Naive thymus-derived CD4-positive, alpha-beta T cell (primary cell): ENCODE measurements around the gene EPHB1. TPM values are rescaled to one million over a fixed set of nuclear protein-coding genes. Genes with fewer than 3 reads are reported as not detected.

Experiments
- ATAC-seq: fragments of 150-1000 bp; cut with Tn5 transposase; 2 replicates; pipeline ENCODE4 v1.10.0; 2021; ENCODE audit warnings: mild to moderate bottlenecking, moderate library complexity
- CTCF ChIA-PET: fragments of 350-600 bp; sonication (Branson Sonifier 250); formaldehyde crosslinking; loops from one replicate; lab custom pipeline; 2021; ENCODE audit warnings: antibody characterized with exemption; lab: Charles Lee
- POLR2A ChIA-PET: fragments of 350-600 bp; sonication (Branson Sonifier 250); formaldehyde crosslinking; loops from one replicate; lab custom pipeline; 2021; ENCODE audit warnings: antibody characterized with exemption, inconsistent platforms; lab: Charles Lee
- DNase-seq, 9 donors: peaks; one replicate each; pipeline versions ENCODE4 v3.0.0 to v3.0.0-alpha.2; 2020 to 2022; ENCODE audit warnings: mixed read lengths in 1 of 9
- H3K27ac ChIP-seq: one replicate; pipeline ENCODE4 v1.7.0; 2013; ENCODE audit warnings: mild to moderate bottlenecking, low read depth, low read length, moderate library complexity
- H3K27me3 ChIP-seq, 2 donors: one replicate each; pipeline ENCODE4 v1.7.0; 2013; ENCODE audit warnings: low read length in 2 of 2, mild to moderate bottlenecking in 2 of 2, moderate library complexity in 2 of 2; ENCODE audit not compliant: control insufficient read depth in 2 of 2, insufficient read depth in 2 of 2
- H3K36me3 ChIP-seq, 3 experiments: 1 replicate in 2 of 3; 2 replicates in 1 of 3; pipeline ENCODE4 v1.7.0; 2013; ENCODE audit warnings: low read length in 3 of 3, mild to moderate bottlenecking in 3 of 3, moderate library complexity in 1 of 3; ENCODE audit not compliant: insufficient read depth in 3 of 3, control insufficient read depth in 2 of 3
- H3K4me1 ChIP-seq, 2 donors: one replicate each; pipeline ENCODE4 v1.7.0; 2013; ENCODE audit warnings: low read length in 2 of 2, mild to moderate bottlenecking in 2 of 2, moderate library complexity in 1 of 2; ENCODE audit not compliant: control insufficient read depth in 2 of 2, insufficient read depth in 2 of 2
- H3K4me3 ChIP-seq: 2 replicates; pipeline ENCODE4 v1.7.0; 2013; ENCODE audit warnings: mild to moderate bottlenecking, low read length
- H3K9me3 ChIP-seq, 3 experiments: 1 replicate in 2 of 3; 2 replicates in 1 of 3; pipeline ENCODE4 v1.7.0; 2013; ENCODE audit warnings: low read length in 3 of 3; ENCODE audit not compliant: control insufficient read depth in 2 of 3
- H3K27ac Mint-ChIP-seq, 9 donors: one replicate each; pipeline ENCODE4 v1.8.0; 2020 to 2022; ENCODE audit warnings: mixed read lengths in 9 of 9, mild to moderate bottlenecking in 8 of 9, moderate library complexity in 5 of 9, inconsistent platforms in 2 of 9
- H3K27me3 Mint-ChIP-seq, 5 donors: one replicate each; pipeline ENCODE4 v1.8.0; 2021 to 2022; ENCODE audit warnings: mixed read lengths in 5 of 5, mild to moderate bottlenecking in 1 of 5
- H3K36me3 Mint-ChIP-seq, 5 donors: one replicate each; pipeline ENCODE4 v1.8.0; 2020 to 2022; ENCODE audit warnings: mixed read lengths in 5 of 5, mild to moderate bottlenecking in 3 of 5, inconsistent platforms in 1 of 5
- H3K4me1 Mint-ChIP-seq, 7 donors: one replicate each; pipeline ENCODE4 v1.8.0; 2020 to 2022; ENCODE audit warnings: mixed read lengths in 7 of 7, mild to moderate bottlenecking in 3 of 7, inconsistent platforms in 1 of 7
- H3K4me3 Mint-ChIP-seq, 10 donors: one replicate each; pipeline ENCODE4 v1.8.0; 2020 to 2022; ENCODE audit warnings: mild to moderate bottlenecking in 10 of 10, mixed read lengths in 10 of 10, moderate library complexity in 6 of 10, inconsistent platforms in 2 of 10
- H3K9me3 Mint-ChIP-seq, 11 donors: one replicate each; pipeline ENCODE4 v1.8.0; 2020 to 2022; ENCODE audit warnings: mixed read lengths in 11 of 11, mild to moderate bottlenecking in 4 of 11, inconsistent platforms in 1 of 11, moderate library complexity in 1 of 11
- intact Hi-C, 2 donors: fragments of 100-400 bp; cut with micrococcal nuclease; formaldehyde crosslinking; loops; one replicate each; pipeline ENCODE4 v1.15.1; 2023
- polyA plus RNA-seq, 2 donors: library from polyadenylated mRNA; unstranded; fragments of 300-500 nt; fragmentation: Illumina TruSeq; gene quantifications; one replicate each; pipeline ENCODE4 v1.2.3, GENCODE V29; 2021
- total RNA-seq, 6 experiments: library from RNA in 5 of 6; stranded (reverse) in 5 of 6; gene quantifications; 1 replicate in 5 of 6; 2 replicates in 1 of 6; pipeline ENCODE4 v1.2.3 and lab custom pipeline; 2021 to 2026

The EPHB1 gene
- total and polyA plus RNA-seq, 7 experiments from 2014 or later = 1.6 to 2.2 (median 1.8) TPM; not detected in 4

- Histone ChIP-seq H3K27ac (no peak overlapping the region), H3K9me3 (no peaks in the 10 kb centered on the region), H3K27me3 (no peaks in the 10 kb centered on the region), H3K36me3 (no peaks in the 10 kb centered on the region), H3K4me1 (no peaks in the 10 kb centered on the region), H3K4me3 (no peak overlapping the region)
- Mint-ChIP-seq H3K4me1 (peaks cover 0 to 1% (median 0%) of the 10 kb centered on the region in 7 donors), H3K27me3 (peaks cover 0 to 22% (median 0%) of the 10 kb centered on the region in 5 donors), H3K36me3 (no peaks in the 10 kb centered on the region), H3K27ac (no peak overlapping the region), H3K4me3 (no peak overlapping the region), H3K9me3 (peaks cover 0 to 3% (median 0%) of the 10 kb centered on the region in 11 donors)
- intact Hi-C loops = no loop called here
- ChIA-PET CTCF (no interaction called here), POLR2A (no interaction called here)
- DNase-seq = no peak
- no peak for ATAC-seq
These were observed 295.1 kb downstream of the EPHB1 start for GRCh38 chr3:135090020-135090717.

GRCh38 chr3:135091946-135092345, 296.9 kb downstream of the EPHB1 start:
- intact Hi-C loops = no loop called here
- CTCF ChIA-PET = no interaction called here
- ATAC-seq = no peak

GRCh38 chr3:135093121-135093520, 298.1 kb downstream of the EPHB1 start:
- no peaks in the 10 kb centered on the region for H3K36me3 Mint-ChIP-seq
- H3K9me3 ChIP-seq = no peaks in the 10 kb centered on the region
- peaks cover 0 to 12% (median 0%) of the 10 kb centered on the region in 11 donors for H3K9me3 Mint-ChIP-seq
- H3K27ac ChIP-seq = no peak overlapping the region
- DNase-seq (no peak), ATAC-seq (no peak)
- CTCF ChIA-PET = no interaction called here
- H3K4me1 Mint-ChIP-seq = peaks cover 0 to 1% (median 0%) of the 10 kb centered on the region in 7 donors
- intact Hi-C loops = no loop called here
- H3K27ac Mint-ChIP-seq = no peak overlapping the region
- H3K36me3 ChIP-seq = no peaks in the 10 kb centered on the region
- no peaks in the 10 kb centered on the region for H3K27me3 ChIP-seq
- no peaks in the 10 kb centered on the region for H3K4me1 ChIP-seq
- POLR2A ChIA-PET = no interaction called here
- H3K27me3 Mint-ChIP-seq = peaks cover 0 to 22% (median 0%) of the 10 kb centered on the region in 5 donors
- H3K4me3 ChIP-seq = no peak overlapping the region
- no peak overlapping the region for H3K4me3 Mint-ChIP-seq

More at GRCh38 chr3:135091946-135092345, 296.9 kb downstream of the EPHB1 start:
- no peak overlapping the region for H3K27ac Mint-ChIP-seq
- no peaks in the 10 kb centered on the region for H3K36me3 Mint-ChIP-seq
- Histone ChIP-seq H3K4me3 (no peak overlapping the region), H3K36me3 (no peaks in the 10 kb centered on the region), H3K27me3 (no peaks in the 10 kb centered on the region), H3K9me3 (no peaks in the 10 kb centered on the region), H3K27ac (no peak overlapping the region), H3K4me1 (no peaks in the 10 kb centered on the region)
- no peak for DNase-seq
- peaks cover 0 to 22% (median 0%) of the 10 kb centered on the region in 5 donors for H3K27me3 Mint-ChIP-seq
- H3K4me1 Mint-ChIP-seq = peaks cover 0 to 1% (median 0%) of the 10 kb centered on the region in 7 donors
- POLR2A ChIA-PET = no interaction called here
- peaks cover 0 to 6% (median 0%) of the 10 kb centered on the region in 11 donors for H3K9me3 Mint-ChIP-seq
- no peak overlapping the region for H3K4me3 Mint-ChIP-seq

GRCh38 chr3:135097276-135097946, 302.4 kb downstream of the EPHB1 start:
- Mint-ChIP-seq H3K9me3 (peaks cover 0 to 16% (median 0%) of the 10 kb centered on the region in 11 donors), H3K36me3 (no peaks in the 10 kb centered on the region), H3K27me3 (peaks cover 0 to 16% (median 0%) of the 10 kb centered on the region in 5 donors), H3K4me1 (peaks cover 0 to 1% (median 0%) of the 10 kb centered on the region in 7 donors), H3K27ac (no peak overlapping the region), H3K4me3 (no peak overlapping the region)
- intact Hi-C loops = no loop called here
- POLR2A ChIA-PET = no interaction called here
- Histone ChIP-seq H3K4me3 (no peak overlapping the region), H3K9me3 (no peaks in the 10 kb centered on the region), H3K27me3 (no peaks in the 10 kb centered on the region), H3K36me3 (no peaks in the 10 kb centered on the region), H3K4me1 (no peaks in the 10 kb centered on the region), H3K27ac (no peak overlapping the region)
- CTCF ChIA-PET = no interaction called here
- no peak for ATAC-seq
- no peak for DNase-seq

GRCh38 chr3:135099734-135100355, 304.8 kb downstream of the EPHB1 start:
- ChIA-PET POLR2A (no interaction called here), CTCF (no interaction called here)
- no peaks in the 10 kb centered on the region for H3K4me1 ChIP-seq
- no peak overlapping the region for H3K4me3 ChIP-seq
- ATAC-seq (no peak), DNase-seq (no peak)
- H3K4me1 Mint-ChIP-seq = no peaks in the 10 kb centered on the region
- no peaks in the 10 kb centered on the region for H3K36me3 Mint-ChIP-seq
- no peaks in the 10 kb centered on the region for H3K27me3 ChIP-seq
- no peaks in the 10 kb centered on the region for H3K36me3 ChIP-seq
- no peaks in the 10 kb centered on the region for H3K9me3 ChIP-seq
- H3K27ac ChIP-seq = no peak overlapping the region
- intact Hi-C loops = no loop called here
- no peak overlapping the region for H3K27ac Mint-ChIP-seq
- H3K9me3 Mint-ChIP-seq = peaks cover 0 to 13% (median 0%) of the 10 kb centered on the region in 11 donors
- H3K27me3 Mint-ChIP-seq = peaks cover 0 to 17% (median 0%) of the 10 kb centered on the region in 5 donors
- H3K4me3 Mint-ChIP-seq = no peak overlapping the region

GRCh38 chr3:135100366-135100765, 305.3 kb downstream of the EPHB1 start:
- no peak overlapping the region for H3K27ac ChIP-seq
- DNase-seq (no peak), ATAC-seq (no peak)
- H3K9me3 ChIP-seq = no peaks in the 10 kb centered on the region
- ChIA-PET CTCF (no interaction called here), POLR2A (no interaction called here)
- Mint-ChIP-seq H3K27ac (no peak overlapping the region), H3K4me1 (no peaks in the 10 kb centered on the region), H3K4me3 (no peak overlapping the region), H3K9me3 (peaks cover 0 to 13% (median 3%) of the 10 kb centered on the region in 11 donors), H3K36me3 (no peaks in the 10 kb centered on the region), H3K27me3 (peaks cover 0 to 17% (median 0%) of the 10 kb centered on the region in 5 donors)
- no peak overlapping the region for H3K4me3 ChIP-seq
- H3K36me3 ChIP-seq = no peaks in the 10 kb centered on the region
- intact Hi-C loops = no loop called here
- no peaks in the 10 kb centered on the region for H3K27me3 ChIP-seq
- no peaks in the 10 kb centered on the region for H3K4me1 ChIP-seq
